Measurements from ENCODE around the gene AJM1. TPM values are rescaled to one million over a fixed set of nuclear protein-coding genes. Genes with fewer than 3 reads are reported as not detected.
"Not testable (repeated sequence)": the region's sequence is repeated elsewhere in the genome, so short reads cannot be mapped to it uniquely, and the experiment has no call there.

The AJM1 gene
- total RNA-seq, 6 donors from 2014 or later = 1.4 to 7.3 (median 3.0) TPM

DNA sequence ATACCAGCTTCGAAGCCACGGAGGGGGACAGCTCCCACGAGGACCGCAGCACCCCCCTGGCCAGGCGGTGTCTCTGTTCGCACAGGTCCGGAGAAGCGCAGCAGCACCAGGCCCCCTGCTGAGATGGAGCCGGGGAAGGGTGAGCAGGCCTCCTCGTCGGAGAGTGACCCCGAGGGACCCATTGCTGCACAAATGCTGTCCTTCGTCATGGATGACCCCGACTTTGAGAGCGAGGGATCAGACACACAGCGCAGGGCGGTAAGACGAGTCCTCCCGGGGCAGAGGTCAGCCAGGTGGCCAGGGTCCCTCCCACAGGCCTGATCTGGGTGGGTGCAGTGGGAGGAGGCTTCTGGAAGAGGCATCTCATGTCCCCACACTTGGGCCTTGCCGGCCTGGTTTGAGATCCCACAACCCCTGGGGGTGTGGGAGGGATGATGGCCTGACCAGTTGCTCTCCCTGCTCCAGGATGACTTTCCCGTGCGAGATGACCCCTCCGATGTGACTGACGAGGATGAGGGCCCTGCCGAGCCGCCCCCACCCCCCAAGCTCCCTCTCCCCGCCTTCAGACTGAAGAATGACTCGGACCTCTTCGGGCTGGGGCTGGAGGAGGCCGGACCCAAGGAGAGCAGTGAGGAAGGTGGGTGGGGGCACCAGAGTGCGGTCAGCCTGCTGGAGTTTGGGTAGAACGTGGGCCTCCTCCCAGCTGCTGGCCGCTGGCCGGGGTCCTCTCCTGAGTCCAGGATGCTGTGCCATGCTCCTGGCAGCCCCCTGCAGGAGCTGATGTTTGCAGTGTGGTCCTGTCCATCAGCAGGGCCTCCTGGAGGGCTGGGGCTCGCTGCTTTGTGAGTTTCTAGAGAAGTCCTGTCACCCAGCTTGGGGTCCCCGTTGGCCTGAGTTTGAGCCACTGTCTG, 2.8 kb upstream of the AJM1 start:
- Histone ChIP-seq H3K4me3 (no peak overlapping the region), H3K9me3 (no peaks in the 10 kb centered on the region), H3K27ac (no peak overlapping the region), H3K4me1 (peaks cover 25 to 34% (median 32%) of the 10 kb centered on the region in 4 donors), H3K36me3 (peaks cover 0 to 59% (median 34%) of the 10 kb centered on the region in 4 donors), H3K27me3 (peaks cover 0 to 12% (median 8%) of the 10 kb centered on the region in 4 donors)
- DNase-seq = peak in 1 of 2 donors; percentile 78
- 91 to 93% methylated on average over 19 to 34 of the region's 36 CpGs for WGBS, 2 donors
- no peak for TF ChIP-seq EP300 (IDR thresholded peaks at IDR 0.05)
- no peak for TF ChIP-seq POLR2A (IDR thresholded peaks at IDR 0.05)
- TF ChIP-seq CTCF (IDR thresholded peaks at IDR 0.05) = no peak
- no peak for TF ChIP-seq POLR2AphosphoS5 (IDR thresholded peaks at IDR 0.05)
- ATAC-seq (ENCODE audit: low FRiP score in 2 of 2) = no peak

GRCh38 chr9:136840140-136840876, 2.0 kb upstream of the AJM1 start:
- Histone ChIP-seq H3K9me3 (no peaks in the 10 kb centered on the region), H3K27ac (no peak overlapping the region), H3K27me3 (peaks cover 0 to 17% (median 13%) of the 10 kb centered on the region in 4 donors), H3K36me3 (peaks cover 0 to 56% (median 34%) of the 10 kb centered on the region in 4 donors), H3K4me1 (peaks cover 28 to 41% (median 34%) of the 10 kb centered on the region in 4 donors), H3K4me3 (no peak overlapping the region)
- ATAC-seq (ENCODE audit: low FRiP score in 2 of 2) (no peak), DNase-seq (peak in 1 of 2 donors; percentile 85)
- 83 to 85% methylated on average over 12 to 21 of the region's 32 CpGs for WGBS, 2 donors
- TF ChIP-seq CTCF (IDR thresholded peaks at IDR 0.05) (no peak), POLR2AphosphoS5 (IDR thresholded peaks at IDR 0.05) (no peak), POLR2A (IDR thresholded peaks at IDR 0.05) (no peak), EP300 (IDR thresholded peaks at IDR 0.05) (no peak)

- TF ChIP-seq POLR2A (IDR thresholded peaks at IDR 0.05) = no peak
- no peak for TF ChIP-seq CTCF (IDR thresholded peaks at IDR 0.05)
- TF ChIP-seq EP300 (IDR thresholded peaks at IDR 0.05) = no peak
- no peak for TF ChIP-seq POLR2AphosphoS5 (IDR thresholded peaks at IDR 0.05)
- DNase-seq = peak in 1 of 2 donors; percentile 81
- 68 to 79% methylated on average over 11 to 25 of the region's 28 CpGs for WGBS, 2 donors
These were observed 1.2 kb upstream of the AJM1 start for GRCh38 chr9:136840877-136841645.

DNA sequence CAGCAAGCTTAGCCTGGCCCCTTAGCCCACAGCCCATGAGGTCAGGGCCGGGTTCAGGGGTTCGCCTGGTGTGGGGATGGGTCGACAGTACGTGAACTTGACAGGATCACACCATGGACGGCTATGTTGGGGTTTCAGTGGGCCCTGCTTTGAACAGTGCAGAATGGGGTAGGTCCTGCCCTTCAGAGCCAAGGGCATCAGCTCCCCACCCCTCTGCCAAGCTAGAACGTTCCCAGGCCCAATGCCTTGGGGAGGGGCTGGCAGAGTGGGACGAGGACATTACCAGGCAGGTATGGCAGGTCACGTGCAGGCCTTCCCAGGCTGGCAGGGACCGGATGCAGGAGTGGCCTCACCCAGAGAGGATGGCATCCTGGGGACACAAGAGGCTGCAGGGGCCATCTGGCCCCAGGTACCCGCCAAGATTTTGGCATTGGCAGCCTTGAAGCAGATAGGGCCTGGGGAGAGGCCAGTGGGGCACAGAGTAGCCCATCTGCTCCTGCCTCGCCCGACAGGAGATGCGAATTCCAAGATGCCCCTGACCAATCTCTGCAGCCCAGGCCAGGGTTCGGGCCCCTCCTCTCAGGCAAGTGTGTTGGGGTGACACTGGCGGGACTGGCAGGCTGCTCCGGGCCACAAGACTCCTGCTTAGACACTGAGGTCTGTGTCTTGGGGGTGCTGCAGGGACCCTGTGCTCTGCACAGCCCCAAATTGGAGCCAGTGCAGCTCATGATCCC, 465 bp upstream of the AJM1 start:
- Histone ChIP-seq H3K4me1 (peaks cover 36 to 56% (median 44%) of the 10 kb centered on the region in 4 donors), H3K36me3 (peaks cover 0 to 42% (median 30%) of the 10 kb centered on the region in 4 donors), H3K27me3 (peaks cover 0 to 32% (median 27%) of the 10 kb centered on the region in 4 donors), H3K4me3 (peak overlapping the region in 3 of 4 donors; percentile 39 to 55 (median 46))
- WGBS, 2 donors = 50 to 82% methylated on average over 6 to 11 of the region's 16 CpGs
- not testable (repeated sequence) for ATAC-seq (ENCODE audit: low FRiP score in 2 of 2); DNase-seq; H3K27ac ChIP-seq; H3K9me3 ChIP-seq

More at GRCh38 chr9:136840877-136841645, 1.2 kb upstream of the AJM1 start:
- no peaks in the 10 kb centered on the region for H3K9me3 ChIP-seq
- peaks cover 0 to 49% (median 31%) of the 10 kb centered on the region in 4 donors for H3K36me3 ChIP-seq
- peaks cover 32 to 48% (median 38%) of the 10 kb centered on the region in 4 donors for H3K4me1 ChIP-seq
- no peak overlapping the region for H3K4me3 ChIP-seq
- peaks cover 0 to 25% (median 20%) of the 10 kb centered on the region in 4 donors for H3K27me3 ChIP-seq
- no peak for ATAC-seq (ENCODE audit: low FRiP score in 2 of 2)
- H3K27ac ChIP-seq = no peak overlapping the region

GRCh38 chr9:136843159-136843800, 1.0 kb downstream of the AJM1 start:
- WGBS, 2 donors = 7% methylated on average over 5 of the region's 21 CpGs; no CpG with 5 or more reads in 1 of the 2 donors
- H3K4me3 ChIP-seq = peak overlapping the region in 3 of 4 donors; percentile 39 to 55 (median 46)
- not testable (repeated sequence) for H3K9me3 ChIP-seq; ATAC-seq (ENCODE audit: low FRiP score in 2 of 2)
- peaks cover 51 to 70% (median 58%) of the 10 kb centered on the region in 4 donors for H3K4me1 ChIP-seq
- H3K27me3 ChIP-seq = peaks cover 0 to 39% (median 38%) of the 10 kb centered on the region in 4 donors
- DNase-seq = peak in 1 of 2 donors; percentile 73
- H3K36me3 ChIP-seq = peaks cover 0 to 32% (median 23%) of the 10 kb centered on the region in 4 donors
- peak overlapping the region in 1 of 4 donors; percentile 20 for H3K27ac ChIP-seq

All from upper lobe of left lung (tissue), 6 donors.